K562 (cell line): ENCODE data around the gene SRP9. TPM values are rescaled to one million over a fixed set of nuclear protein-coding genes. Genes with fewer than 3 reads are reported as not detected.

ENCODE experiments used
- BACH1 ChIP-seq: fragments of 200-800 bp; sonication (Bioruptor generic); IDR thresholded peaks from 2 replicates; pipeline ENCODE4 v1.6.1; 2016; ENCODE audit warnings: missing genetic modification characterization, missing compliant biosample characterization
- FOXA1 ChIP-seq: fragments of 450-650 bp; IDR thresholded peaks from 2 replicates; pipeline ENCODE4 v1.6.1; 2016; ENCODE audit warnings: mild to moderate bottlenecking, borderline replicate concordance
- FOXP1 ChIP-seq: sonication (generic); formaldehyde crosslinking; IDR thresholded peaks from 2 replicates; pipeline ENCODE4 v1.8.0; 2022; ENCODE audit warnings: mild to moderate bottlenecking, missing genetic modification reagents
- GTF2A2 ChIP-seq: IDR thresholded peaks from 2 replicates; pipeline ENCODE4 v1.6.1; 2016; ENCODE audit warnings: mild to moderate bottlenecking, missing genetic modification characterization, missing compliant biosample characterization
- MTA2 ChIP-seq: fragments of 450-650 bp; IDR thresholded peaks from 2 replicates; pipeline ENCODE4 v1.6.1; 2016; ENCODE audit warnings: low read depth
- POLR2A ChIP-seq: fragments of 450-650 bp; conservative IDR thresholded peaks from 2 replicates; pipeline ENCODE4 v1.6.1; 2016
- RBM39 ChIP-seq: fragments of 200-400 bp; formaldehyde crosslinking; optimal IDR thresholded peaks from 2 replicates; pipeline ENCODE3; 2018; ENCODE audit warnings: low read depth, low read length
- SREBF2 ChIP-seq: sonication (generic); formaldehyde crosslinking; IDR thresholded peaks from 2 replicates; pipeline ENCODE4 v1.4.0; 2020; ENCODE audit warnings: mild to moderate bottlenecking, missing genetic modification reagents
- STAT5B ChIP-seq: fragments of 250-450 bp; sonication (Bioruptor Pico); IDR thresholded peaks from 2 replicates; pipeline ENCODE4 v1.8.0; 2021; ENCODE audit warnings: mild to moderate bottlenecking, inconsistent platforms
- ZNF134 ChIP-seq: fragments of 250-450 bp; sonication (Bioruptor Pico); conservative IDR thresholded peaks from 2 replicates; pipeline ENCODE4 v1.4.0; 2020
- ZNF197 ChIP-seq: fragments of 200-800 bp; sonication (Bioruptor generic); IDR thresholded peaks from 2 replicates; pipeline ENCODE4 v1.6.1; 2016; ENCODE audit warnings: low read depth, missing genetic modification characterization, missing compliant biosample characterization
- ZNF561 ChIP-seq: fragments of 450-650 bp; formaldehyde crosslinking; conservative IDR thresholded peaks from 2 replicates; pipeline ENCODE4 v1.4.0; 2020; ENCODE audit warnings: mild to moderate bottlenecking, moderate library complexity
- polyA plus RNA-seq, 8 experiments: library from polyadenylated mRNA; depleted of rRNA in 4 of 8; stranded (reverse) in 5 of 8; unstranded in 3 of 8; fragments of >200 nt; fragmentation: Nextera tagmentation in 2 of 8; fragmentation: Illumina TruSeq in 1 of 8; extraction: Ambion mirVana in 2 of 8; extraction: Trizol in 1 of 8; gene quantifications; 2 replicates each; pipeline versions ENCODE4 v1.2.1 to v1.2.3, GENCODE V29; 2011 to 2014; ENCODE audit warnings: inconsistent platforms in 1 of 8, missing spikeins in 1 of 8
- total RNA-seq, 7 experiments: library from RNA; depleted of rRNA in 6 of 7; stranded (reverse); fragments of >200 nt in 6 of 7; fragmentation: Illumina TruSeq in 2 of 7; extraction: Trizol in 2 of 7; gene quantifications; 2 replicates each; pipeline versions ENCODE4 v1.2.1 to v1.2.3, GENCODE V29; 2011 to 2021; ENCODE audit warnings: low replicate concordance in 1 of 7
- TF ChIP-seq, protein P1 (sequence below): sonication (generic); formaldehyde crosslinking; IDR thresholded peaks from 2 replicates; pipeline ENCODE4 v1.8.0; 2022; ENCODE audit warnings: missing genetic modification reagents, mild to moderate bottlenecking, borderline replicate concordance

Gene SRP9
- total and polyA plus RNA-seq, 9 of the 15 experiments (the other 6 are each of a cell fraction or from before 2014, with no cell fraction given): 273 to 1,892 (median 668) TPM

DNA sequence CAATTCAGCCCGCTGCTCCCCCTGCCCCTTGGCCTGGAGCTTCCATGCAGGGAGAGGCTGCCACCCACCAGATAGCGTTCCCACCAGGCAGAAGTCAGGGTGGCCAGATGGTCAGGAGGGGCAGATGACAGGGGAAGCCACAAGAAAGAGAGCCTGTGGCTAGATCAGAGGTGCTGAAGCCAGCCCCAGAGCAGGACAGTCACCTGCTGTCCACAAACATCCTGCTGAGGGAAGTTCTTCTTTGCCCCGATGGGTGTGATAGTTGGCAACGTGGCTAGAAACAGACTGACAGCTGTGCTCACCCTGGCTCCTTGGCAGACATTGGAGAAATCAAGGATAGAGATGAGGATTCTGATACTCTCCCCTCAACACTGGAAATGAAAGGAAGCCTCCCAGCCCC, 27.2 kb upstream of the SRP9 start (continued):
- TF ChIP-seq SREBF2 (CRISPR knock-in tag) (no peak), ZNF561 (CRISPR knock-in tag) (no peak), FOXP1 (CRISPR knock-in tag) (no peak), MTA2 (no peak), RBM39 (no peak), FOXA1 (no peak), GTF2A2 (tag) (no peak), POLR2A (no peak), STAT5B (CRISPR knock-in tag) (no peak), ZNF134 (CRISPR knock-in tag) (no peak), ZNF197 (CRISPR knock-in tag) (no peak), BACH1 (no peak)
- TF ChIP-seq, protein P1, sequence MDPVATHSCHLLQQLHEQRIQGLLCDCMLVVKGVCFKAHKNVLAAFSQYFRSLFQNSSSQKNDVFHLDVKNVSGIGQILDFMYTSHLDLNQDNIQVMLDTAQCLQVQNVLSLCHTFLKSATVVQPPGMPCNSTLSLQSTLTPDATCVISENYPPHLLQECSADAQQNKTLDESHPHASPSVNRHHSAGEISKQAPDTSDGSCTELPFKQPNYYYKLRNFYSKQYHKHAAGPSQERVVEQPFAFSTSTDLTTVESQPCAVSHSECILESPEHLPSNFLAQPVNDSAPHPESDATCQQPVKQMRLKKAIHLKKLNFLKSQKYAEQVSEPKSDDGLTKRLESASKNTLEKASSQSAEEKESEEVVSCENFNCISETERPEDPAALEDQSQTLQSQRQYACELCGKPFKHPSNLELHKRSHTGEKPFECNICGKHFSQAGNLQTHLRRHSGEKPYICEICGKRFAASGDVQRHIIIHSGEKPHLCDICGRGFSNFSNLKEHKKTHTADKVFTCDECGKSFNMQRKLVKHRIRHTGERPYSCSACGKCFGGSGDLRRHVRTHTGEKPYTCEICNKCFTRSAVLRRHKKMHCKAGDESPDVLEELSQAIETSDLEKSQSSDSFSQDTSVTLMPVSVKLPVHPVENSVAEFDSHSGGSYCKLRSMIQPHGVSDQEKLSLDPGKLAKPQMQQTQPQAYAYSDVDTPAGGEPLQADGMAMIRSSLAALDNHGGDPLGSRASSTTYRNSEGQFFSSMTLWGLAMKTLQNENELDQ (CRISPR knock-in tag): no peak
